ENCODE measurements around the gene PLLP. TPM values are rescaled to one million over a fixed set of nuclear protein-coding genes. Genes with fewer than 3 reads are reported as not detected.

PLLP gene
- total RNA-seq, 1 donor from 2014 or later, result 0.02 TPM

DNA sequence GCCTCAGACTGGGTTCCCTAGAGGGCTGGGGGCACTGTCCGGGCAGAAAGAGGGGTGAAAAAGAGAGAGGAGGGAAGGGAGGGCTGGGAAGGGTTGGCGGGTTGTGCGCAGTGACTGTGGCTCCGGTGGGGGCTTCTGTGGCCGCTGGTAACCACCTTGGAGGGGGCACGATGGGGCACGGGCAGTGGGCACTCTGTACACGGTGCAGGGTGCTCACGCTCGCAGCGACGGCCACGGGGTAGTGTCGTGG, 588 bp downstream of the PLLP start:
- Mint-ChIP-seq H3K36me3 (ENCODE audit: low read depth) (no peaks in the 10 kb centered on the region), H3K4me3 (ENCODE audit: unreplicated experiment) (peak overlapping the region; percentile 61), H3K27me3 (ENCODE audit: low read depth) (peaks cover 11% of the 10 kb centered on the region), H3K4me1 (ENCODE audit: low read depth) (peaks cover 4% of the 10 kb centered on the region), H3K9me3 (ENCODE audit: low read depth) (no peaks in the 10 kb centered on the region), H3K27ac (ENCODE audit: unreplicated experiment) (no peak overlapping the region)
- TF ChIP-seq, protein P1, sequence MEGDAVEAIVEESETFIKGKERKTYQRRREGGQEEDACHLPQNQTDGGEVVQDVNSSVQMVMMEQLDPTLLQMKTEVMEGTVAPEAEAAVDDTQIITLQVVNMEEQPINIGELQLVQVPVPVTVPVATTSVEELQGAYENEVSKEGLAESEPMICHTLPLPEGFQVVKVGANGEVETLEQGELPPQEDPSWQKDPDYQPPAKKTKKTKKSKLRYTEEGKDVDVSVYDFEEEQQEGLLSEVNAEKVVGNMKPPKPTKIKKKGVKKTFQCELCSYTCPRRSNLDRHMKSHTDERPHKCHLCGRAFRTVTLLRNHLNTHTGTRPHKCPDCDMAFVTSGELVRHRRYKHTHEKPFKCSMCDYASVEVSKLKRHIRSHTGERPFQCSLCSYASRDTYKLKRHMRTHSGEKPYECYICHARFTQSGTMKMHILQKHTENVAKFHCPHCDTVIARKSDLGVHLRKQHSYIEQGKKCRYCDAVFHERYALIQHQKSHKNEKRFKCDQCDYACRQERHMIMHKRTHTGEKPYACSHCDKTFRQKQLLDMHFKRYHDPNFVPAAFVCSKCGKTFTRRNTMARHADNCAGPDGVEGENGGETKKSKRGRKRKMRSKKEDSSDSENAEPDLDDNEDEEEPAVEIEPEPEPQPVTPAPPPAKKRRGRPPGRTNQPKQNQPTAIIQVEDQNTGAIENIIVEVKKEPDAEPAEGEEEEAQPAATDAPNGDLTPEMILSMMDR (IDR thresholded peaks at IDR 0.05), result no peak
- DNase-seq (ENCODE audit: low spot score), result no peak

DNA sequence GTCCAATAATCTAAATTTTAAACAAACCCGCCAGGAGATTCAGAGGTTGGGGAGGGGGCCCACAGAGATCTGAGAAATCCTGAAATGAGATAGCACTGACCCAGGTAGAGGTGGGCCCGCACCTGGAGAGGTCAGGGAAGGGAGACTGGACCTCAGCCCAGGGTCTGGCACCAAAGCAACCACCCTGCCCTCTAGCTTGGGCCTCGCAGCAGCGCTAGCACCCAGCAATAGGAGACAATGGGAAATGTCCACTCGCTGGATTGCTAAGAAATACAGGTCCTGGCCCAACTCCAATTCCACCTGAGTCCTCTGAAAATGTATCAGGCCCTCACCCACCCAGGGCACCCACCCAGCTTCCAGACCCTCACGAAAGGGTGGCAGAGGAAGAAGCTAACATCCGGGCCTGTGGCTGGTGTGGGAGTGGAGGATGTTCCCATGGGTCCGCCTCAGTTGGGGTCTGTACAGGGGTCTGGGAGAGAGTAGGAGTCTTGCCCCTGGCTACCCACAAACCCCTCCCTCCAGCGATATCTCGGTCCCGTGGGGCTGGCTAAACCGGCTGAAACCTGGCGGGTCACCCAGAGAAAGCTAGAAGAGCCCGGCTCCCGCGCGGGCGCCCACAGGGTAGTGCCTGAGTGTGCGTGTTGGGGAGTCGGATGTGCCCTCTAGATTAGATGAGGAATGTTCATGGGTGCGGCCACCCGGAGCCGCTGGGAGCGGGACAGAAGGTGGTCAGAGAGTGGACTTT, 1.1 kb downstream of the PLLP start:
- no peaks in the 10 kb centered on the region for H3K9me3 Mint-ChIP-seq (ENCODE audit: low read depth)
- H3K36me3 Mint-ChIP-seq (ENCODE audit: low read depth), result no peaks in the 10 kb centered on the region
- H3K4me3 Mint-ChIP-seq (ENCODE audit: unreplicated experiment), result peak overlapping the region; percentile 61
- peaks cover 11% of the 10 kb centered on the region for H3K27me3 Mint-ChIP-seq (ENCODE audit: low read depth)
- no peak overlapping the region for H3K27ac Mint-ChIP-seq (ENCODE audit: unreplicated experiment)
- TF ChIP-seq, protein P1 (IDR thresholded peaks at IDR 0.05), result no peak
- H3K4me1 Mint-ChIP-seq (ENCODE audit: low read depth), result peaks cover 4% of the 10 kb centered on the region
- no peak for DNase-seq (ENCODE audit: low spot score)

DNA sequence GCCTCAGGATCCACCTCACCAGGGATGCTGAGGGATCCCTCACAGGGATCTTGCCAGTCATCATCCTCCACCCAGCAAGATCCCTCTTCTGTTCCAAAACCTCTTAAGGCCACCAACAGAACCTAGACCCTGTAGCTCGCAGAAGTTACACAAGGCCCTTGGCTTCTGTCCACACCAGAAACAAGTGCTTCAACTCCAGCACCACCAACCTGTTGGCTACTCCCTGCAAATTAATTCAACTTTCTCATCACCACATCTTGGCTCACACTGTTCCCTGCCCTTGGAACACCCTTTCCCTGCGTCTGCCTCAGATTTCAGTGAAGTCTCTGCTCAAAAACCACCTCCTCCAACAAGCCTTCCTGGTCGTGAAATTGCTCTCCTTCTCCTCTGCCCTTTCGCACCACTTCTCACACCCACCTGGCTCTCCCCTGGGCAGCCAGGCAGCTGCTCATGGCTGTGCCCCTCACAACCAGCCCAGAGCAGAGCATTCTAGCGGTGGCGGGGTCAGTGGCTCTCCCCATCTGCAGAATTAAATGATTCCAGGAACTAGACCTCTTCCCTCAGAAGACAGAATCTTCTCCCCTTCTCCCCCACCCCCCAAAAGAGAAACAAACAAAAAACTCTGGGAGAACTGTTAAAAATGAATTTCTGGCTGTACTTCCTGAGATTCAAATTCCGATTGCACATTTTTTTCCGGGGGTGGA, 1.8 kb downstream of the PLLP start:
- no peak overlapping the region for H3K27ac Mint-ChIP-seq (ENCODE audit: unreplicated experiment)
- H3K4me1 Mint-ChIP-seq (ENCODE audit: low read depth), result peaks cover 9% of the 10 kb centered on the region
- peaks cover 11% of the 10 kb centered on the region for H3K27me3 Mint-ChIP-seq (ENCODE audit: low read depth)
- H3K36me3 Mint-ChIP-seq (ENCODE audit: low read depth), result no peaks in the 10 kb centered on the region
- no peak overlapping the region for H3K4me3 Mint-ChIP-seq (ENCODE audit: unreplicated experiment)
- no peaks in the 10 kb centered on the region for H3K9me3 Mint-ChIP-seq (ENCODE audit: low read depth)
- no peak for DNase-seq (ENCODE audit: low spot score)
- TF ChIP-seq, protein P1 (IDR thresholded peaks at IDR 0.05), result no peak

DNA sequence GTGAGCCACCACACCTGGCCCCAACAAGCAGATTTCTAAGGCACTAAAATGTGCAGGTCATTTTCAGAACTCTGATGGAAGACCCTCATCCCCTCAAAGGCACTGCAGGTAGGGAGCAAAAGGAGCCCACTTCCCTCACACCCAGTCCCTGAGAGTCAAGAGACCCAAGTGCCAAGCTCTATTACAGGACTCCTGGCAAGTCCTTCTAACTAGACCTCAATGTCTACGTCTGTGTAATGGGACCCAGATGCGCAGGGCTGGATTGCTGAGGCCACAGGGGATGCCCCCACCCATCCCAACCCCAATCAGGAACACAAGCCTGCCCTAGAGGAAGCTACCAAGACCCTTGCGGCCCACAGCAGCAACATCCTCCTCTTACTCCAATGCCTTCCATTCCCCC, 2.7 kb downstream of the PLLP start:
- H3K9me3 Mint-ChIP-seq (ENCODE audit: low read depth), result no peaks in the 10 kb centered on the region
- H3K27me3 Mint-ChIP-seq (ENCODE audit: low read depth), result peaks cover 11% of the 10 kb centered on the region
- no peak overlapping the region for H3K27ac Mint-ChIP-seq (ENCODE audit: unreplicated experiment)
- TF ChIP-seq, protein P1 (IDR thresholded peaks at IDR 0.05), result no peak
- no peak for DNase-seq (ENCODE audit: low spot score)
- H3K36me3 Mint-ChIP-seq (ENCODE audit: low read depth), result no peaks in the 10 kb centered on the region
- H3K4me3 Mint-ChIP-seq (ENCODE audit: unreplicated experiment), result no peak overlapping the region
- H3K4me1 Mint-ChIP-seq (ENCODE audit: low read depth), result peaks cover 15% of the 10 kb centered on the region

DNA sequence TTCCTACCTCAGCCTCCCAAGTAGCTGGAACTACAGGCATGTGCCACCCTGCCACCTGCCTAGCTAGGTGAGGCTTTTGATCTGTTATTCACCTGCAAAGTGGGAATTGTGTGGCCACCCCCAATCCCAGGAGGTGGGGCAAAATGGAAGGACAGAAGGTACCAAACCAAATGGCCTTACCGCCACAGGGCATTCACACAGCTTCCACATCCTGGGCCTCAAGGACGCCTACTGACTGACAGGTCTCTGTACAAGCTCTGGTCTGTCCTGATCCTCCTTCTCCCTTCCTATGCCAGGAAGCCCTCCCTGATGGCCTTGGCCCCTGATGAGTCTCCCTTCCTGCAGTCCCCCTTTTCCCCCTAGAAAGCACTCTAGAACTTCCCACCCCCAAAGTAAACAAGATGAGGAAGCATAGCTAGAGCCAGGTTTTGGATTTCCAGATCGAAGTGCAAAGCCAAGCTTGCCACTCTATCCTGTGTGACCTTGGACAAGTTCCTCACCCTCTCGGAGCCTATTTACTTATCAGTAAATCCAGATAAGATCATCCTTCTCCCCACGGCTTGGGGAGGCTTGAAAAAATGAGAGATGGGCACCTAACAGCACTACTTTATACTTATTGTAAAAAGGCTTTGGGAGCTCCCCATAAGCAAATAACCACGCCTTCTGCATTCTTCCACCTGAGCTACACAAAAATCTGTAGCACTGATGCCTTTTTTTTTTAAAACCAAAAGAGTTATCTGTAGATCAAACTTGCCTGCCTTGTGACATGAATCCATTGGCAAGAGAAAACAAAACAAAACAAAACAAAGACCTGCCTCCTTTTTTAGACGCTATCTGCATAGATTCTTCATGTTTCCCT, 4.5 kb downstream of the PLLP start:
- Mint-ChIP-seq H3K27me3 (ENCODE audit: low read depth) (peaks cover 11% of the 10 kb centered on the region), H3K9me3 (ENCODE audit: low read depth) (no peaks in the 10 kb centered on the region), H3K27ac (ENCODE audit: unreplicated experiment) (no peak overlapping the region), H3K4me3 (ENCODE audit: unreplicated experiment) (no peak overlapping the region), H3K4me1 (ENCODE audit: low read depth) (peaks cover 15% of the 10 kb centered on the region), H3K36me3 (ENCODE audit: low read depth) (no peaks in the 10 kb centered on the region)
- no peak for DNase-seq (ENCODE audit: low spot score)
- TF ChIP-seq, protein P1 (IDR thresholded peaks at IDR 0.05), result no peak
